Glomerular visceral epithelial cell (primary cell): ENCODE results near the gene DENND1B.

Experiments
- DNase-seq: peaks from one replicate; pipeline ENCODE4 v3.0.0-alpha.2; 2016; ENCODE audit errors: extremely low spot score

The DENND1B gene

DNA sequence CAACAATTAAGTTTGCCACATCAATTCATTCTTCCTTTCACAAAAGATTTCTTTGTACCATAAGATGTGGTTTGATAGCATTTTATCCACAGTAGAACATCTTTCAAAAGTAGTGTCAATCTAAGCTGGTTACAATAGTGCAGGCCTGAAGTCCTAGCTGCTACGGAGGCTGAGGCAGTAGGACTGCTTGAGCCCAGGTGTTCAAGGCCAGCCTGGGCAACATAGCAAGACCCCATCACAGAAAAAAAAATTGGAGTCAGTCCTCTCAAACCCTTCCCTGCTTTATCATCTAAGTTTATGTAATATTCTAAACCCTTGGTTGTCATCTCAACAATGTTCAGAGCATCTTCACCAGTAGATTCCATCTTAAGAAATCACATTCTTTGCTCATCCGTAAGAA, 31.7 kb downstream of the DENND1B start:
- no peak for DNase-seq

DNA sequence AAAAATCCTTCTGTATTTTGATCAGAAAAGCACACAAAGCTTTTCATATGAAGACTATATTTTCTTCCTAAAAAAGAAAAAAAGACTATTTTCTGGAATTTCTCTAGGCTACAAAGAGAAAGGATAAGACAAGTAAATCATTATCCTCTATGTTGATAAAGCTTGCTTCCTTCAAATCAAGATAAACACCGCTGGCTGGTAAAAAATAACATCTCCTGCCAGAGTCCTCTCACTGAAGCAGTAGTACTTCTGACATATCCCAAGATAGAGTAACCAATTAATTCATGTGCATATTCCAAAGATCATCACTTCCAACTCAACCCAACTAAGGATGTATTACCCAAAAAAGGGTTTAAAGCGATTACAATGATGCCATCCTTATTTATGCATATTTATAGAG, 34.3 kb downstream of the DENND1B start:
- no peak for DNase-seq

DNA sequence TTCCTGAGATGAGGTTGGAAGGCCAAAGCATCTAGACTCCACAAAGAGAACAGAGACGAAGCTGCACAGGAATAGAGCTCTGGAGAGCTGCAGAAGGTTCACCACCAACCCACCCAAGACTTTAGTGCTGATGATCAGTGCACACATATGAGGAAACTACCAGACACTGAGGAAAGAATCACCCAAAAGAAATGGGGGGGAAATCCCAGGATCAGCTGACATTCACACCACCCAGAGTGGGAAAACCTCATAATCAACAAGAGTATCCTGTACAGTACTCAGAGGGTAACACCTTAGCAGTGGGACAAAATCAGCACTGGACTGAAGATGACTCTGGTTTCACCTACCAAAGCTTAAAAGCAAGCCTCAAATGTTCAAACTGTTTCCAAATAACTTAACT, 36.4 kb downstream of the DENND1B start:
- DNase-seq, result no peak

DNA sequence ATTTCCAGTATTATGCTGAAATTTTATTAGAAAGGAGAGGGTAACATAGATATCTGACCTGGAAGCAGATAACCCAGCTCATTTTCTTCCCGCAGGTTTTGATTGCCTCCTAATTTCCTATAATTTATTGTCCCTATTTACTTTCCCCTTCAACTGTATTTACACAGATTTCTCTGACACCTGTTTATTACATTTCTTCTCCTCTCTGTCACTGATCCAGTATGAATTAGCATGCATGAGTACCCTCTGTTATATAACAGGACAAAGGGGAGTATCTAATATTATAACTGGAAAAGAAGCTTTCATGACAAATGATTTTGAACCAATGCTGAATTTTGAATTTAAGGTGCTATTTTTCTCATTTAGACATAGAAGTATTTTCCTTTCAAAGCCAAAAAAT, 37.4 kb downstream of the DENND1B start:
- DNase-seq, result no peak

- DNase-seq, result no peak
Observed at GRCh38 chr1:197736685-197737084, 38.6 kb downstream of the DENND1B start.

DNA sequence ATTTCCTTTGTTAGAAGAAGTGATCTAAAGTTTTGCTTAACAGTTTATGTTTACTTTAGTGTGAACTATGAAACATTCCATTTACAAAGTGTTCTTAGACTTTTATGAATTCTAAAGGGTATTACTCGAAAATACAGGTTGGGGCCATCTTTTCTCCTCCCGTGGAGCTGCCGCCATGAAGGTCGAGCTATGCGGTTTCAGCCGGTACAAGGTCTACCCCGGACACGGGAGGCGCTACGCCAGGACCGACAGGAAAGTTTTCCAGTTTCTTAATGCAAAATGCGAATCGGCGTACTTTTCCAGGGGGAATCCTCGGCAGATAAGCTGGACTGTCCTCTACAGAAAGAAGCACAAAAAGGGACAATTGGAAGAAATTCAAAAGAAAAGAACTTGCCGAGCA, 39.8 kb downstream of the DENND1B start:
- no peak for DNase-seq

- DNase-seq, result no peak
Observed at GRCh38 chr1:197733324-197733723, 42.0 kb downstream of the DENND1B start.

GRCh38 chr1:197732187-197732586, 43.1 kb downstream of the DENND1B start:
- no peak for DNase-seq

DNA sequence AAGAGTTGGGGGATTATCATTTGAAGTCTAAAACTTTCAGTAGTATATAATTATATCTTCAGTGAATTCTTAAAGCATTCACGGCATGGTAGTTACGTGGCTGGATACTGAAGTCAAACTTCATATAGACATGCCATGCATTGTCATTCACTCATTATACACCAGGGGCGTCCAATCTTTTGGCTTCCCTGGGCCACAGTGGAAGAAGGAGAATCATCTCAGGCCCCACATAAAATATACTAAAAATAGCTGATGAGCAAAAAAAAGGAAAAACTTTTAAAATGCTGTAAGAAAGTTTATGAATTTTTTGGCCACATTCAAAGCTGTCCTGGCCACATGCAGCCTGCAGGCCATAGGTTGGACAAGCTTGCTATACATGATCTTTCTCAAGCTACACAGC, 43.8 kb downstream of the DENND1B start:
- no peak for DNase-seq

- DNase-seq, result no peak
Observed at GRCh38 chr1:197725976-197726375, 49.3 kb downstream of the DENND1B start.

DNA sequence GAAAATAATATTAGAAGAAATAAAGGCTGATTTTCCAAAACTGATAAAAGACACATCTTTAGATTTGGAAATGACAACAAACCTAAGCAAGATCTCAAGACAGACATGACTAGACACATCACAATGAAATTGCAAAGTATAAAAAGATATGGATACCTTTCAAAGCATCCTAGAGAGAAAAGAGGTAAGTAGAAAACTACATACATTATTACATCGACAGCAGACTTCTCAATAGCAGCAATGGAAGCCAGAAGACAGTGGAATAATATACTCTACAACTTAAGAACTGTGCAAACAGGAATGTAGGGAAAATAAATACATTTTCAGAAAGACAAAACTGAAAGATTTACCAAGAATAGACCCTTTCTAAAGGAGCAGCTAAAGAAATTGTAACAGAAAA, 50.2 kb downstream of the DENND1B start:
- peak; percentile 7 for DNase-seq

- no peak for DNase-seq
Observed at GRCh38 chr1:197715806-197716205, 59.5 kb downstream of the DENND1B start.

GRCh38 chr1:197706601-197707000, 68.7 kb downstream of the DENND1B start:
- no peak for DNase-seq

- DNase-seq, result no peak
Observed at GRCh38 chr1:197705941-197706340, 69.3 kb downstream of the DENND1B start.

DNA sequence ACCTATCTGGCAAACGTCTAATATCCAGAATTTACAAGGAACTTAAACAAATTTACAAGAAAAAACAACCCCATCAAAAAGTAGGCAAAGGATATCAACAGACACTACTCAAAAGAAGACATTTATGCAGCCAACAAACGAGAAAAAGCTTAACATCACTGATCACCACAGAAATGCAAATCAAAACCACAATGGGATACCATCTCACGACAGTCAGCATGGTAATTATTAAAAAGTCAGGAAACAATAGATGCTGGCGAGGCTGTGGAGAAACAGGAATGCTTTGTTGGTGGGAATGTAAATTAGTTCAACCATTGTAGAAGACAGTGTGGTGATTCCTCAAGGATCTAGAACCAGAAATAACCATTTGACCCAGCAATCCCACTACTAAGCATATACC, 74.6 kb downstream of the DENND1B start:
- DNase-seq, result peak; percentile 42

DNA sequence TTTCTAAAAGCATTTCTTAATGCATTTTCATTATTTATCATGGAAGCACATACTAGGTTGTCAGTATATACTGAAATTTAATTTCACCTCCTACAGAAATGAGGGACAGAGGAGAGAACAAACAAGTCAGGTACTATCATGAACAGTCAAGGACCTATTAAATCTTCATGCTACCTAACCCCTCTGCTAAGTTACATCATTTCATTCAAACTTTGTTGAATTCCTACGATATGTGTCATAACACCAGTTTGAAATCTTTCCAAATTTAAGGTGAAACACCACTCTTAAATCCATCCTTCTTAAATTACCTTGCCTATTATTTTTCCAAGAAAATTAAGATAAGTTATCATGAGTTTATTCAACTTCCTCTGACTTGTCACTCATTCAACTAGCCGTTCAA, 78.9 kb downstream of the DENND1B start:
- DNase-seq, result peak; percentile 23

DNA sequence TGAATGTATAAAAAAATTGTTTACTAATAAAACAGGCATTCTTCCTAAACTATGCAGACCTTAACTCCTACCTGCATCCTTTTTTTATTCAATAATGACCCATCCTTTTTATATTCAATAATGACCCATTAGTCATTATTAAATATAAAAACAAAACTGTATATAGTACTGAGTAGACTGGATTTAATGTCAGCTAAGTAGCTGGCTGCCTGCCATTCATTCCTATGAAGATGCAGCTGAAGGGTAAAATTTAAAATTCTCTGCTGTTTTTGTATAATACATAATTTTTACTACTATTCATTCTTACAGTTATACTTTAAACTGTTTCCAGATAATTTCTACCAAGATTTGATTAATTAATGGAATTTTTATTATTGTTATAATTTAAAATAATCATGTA, 79.3 kb downstream of the DENND1B start:
- peak; percentile 11 for DNase-seq

DNA sequence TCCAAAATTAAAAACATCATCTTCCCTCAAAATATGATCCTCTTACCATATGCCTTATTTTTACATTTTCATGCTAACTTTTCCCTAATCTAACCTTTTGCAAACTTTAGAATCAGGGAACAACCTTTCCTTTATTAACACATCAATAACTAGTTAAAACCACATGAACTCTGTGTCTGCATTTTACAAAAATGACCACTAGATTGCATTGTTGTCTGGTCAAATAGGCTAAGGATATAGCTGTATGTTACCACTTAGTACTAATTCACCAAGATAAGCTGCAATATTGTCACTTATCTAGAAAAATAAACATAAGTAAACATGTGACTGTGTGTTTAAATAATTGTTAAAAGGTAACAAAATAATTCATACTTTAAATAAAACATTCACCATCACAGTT, 82.3 kb downstream of the DENND1B start:
- peak; percentile 18 for DNase-seq

GRCh38 chr1:197691816-197692215, 83.5 kb downstream of the DENND1B start:
- DNase-seq, result no peak

- DNase-seq, result no peak
Observed at GRCh38 chr1:197690074-197690473, 85.2 kb downstream of the DENND1B start.

DNA sequence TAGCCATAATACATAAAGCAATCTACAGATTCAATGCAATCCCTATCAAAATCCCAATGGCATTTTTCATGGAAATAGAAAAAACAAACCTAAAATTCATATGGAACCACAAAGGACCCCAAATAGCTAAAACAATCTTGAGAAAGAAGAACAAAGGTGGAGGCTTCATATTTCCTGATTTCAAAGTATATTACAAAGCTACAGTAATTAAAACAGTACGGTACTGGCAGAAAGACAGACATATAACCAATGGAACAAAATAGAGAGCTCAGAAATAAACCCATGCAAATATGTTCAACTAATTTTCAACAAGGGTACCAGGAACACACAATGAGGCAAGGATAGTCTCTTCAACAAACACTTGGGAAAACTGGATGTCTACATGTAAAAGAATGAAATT, 87.0 kb downstream of the DENND1B start:
- no peak for DNase-seq

GRCh38 chr1:197686702-197687355, 88.5 kb downstream of the DENND1B start:
- no peak for DNase-seq

DNA sequence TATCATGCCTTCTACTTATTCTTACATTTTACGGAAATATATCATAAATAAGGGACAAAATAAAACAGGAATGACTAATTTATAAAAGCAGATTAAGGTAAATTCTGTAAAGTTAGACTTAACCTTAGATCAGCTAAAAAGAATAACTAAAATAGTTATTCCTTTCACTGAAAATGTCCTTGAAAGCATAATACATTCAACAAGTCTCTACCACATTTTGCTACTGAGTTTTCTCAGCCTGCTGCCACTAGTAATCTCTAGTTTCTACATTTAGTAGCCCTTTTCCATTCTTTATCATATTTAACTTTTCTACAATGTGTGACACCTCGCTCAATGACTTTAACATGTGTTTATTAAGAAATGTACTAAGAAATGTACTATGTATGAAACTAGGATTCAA, 89.0 kb downstream of the DENND1B start:
- DNase-seq, result no peak

DNA sequence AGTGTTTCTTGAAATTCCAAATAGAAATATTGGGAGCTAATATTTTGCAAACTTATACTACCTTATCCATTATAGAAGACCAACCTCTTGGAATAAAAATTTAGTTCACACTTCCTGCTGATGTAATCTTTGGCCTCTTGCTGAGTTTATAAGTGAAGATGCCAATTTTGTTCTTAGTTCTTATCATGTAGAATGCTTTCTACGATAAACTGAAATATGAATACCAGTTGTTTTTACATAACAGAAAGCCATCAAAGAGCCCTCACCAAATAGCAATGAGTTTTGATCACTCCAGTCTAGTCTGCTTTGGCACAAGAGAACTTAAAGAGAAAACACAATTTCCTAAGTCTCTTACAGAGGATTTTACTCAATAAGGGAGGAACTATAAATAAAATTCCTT, 89.5 kb downstream of the DENND1B start:
- DNase-seq, result no peak
